ENCODE data around the gene DNAJB8.

Gene DNAJB8

DNA sequence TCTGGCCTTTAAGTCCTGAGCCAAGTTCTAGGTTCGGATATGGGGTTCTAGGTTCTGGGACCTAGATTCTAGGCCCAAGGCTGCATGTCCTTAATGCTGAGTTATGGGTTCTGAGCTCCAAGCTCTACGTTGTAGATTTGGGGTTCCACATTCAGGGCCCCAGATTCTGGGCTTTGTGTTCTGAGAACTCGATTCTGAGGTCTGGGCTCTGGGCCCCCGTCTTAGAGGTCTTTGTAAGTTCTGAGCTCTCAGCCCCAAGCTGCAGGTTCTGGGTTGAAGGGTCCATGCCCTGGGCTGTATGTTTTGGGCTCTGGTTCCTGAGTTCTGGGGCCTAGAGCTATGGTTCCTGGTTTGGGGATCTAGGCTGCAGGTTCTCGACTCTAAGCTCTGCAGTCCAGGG lies 10.0 kb upstream of the DNAJB8 start:
- ChIA-PET POLR2A (interaction anchor here (1.0 kb wide), 1 partner anchor 11 kb away, joined by 3 read pairs; no protein-coding TSS in a partner anchor), CTCF (no interaction called here)
- no peak for DNase-seq (ENCODE audit: extremely low spot score)
- TF ChIP-seq FOXM1 (IDR thresholded peaks at IDR 0.05; ENCODE audit: borderline replicate concordance) (no peak), CTBP1 (IDR thresholded peaks at IDR 0.05; ENCODE audit: borderline replicate concordance) (no peak), L3MBTL2 (conservative IDR thresholded peaks at IDR 0.05) (no peak), FOXA1 (IDR thresholded peaks at IDR 0.05) (no peak), BHLHE40 (IDR thresholded peaks at IDR 0.05; ENCODE audit: borderline replicate concordance) (no peak), ARNT (IDR thresholded peaks at IDR 0.05) (no peak), SUZ12 (IDR thresholded peaks at IDR 0.05) (no peak), SP1 (IDR thresholded peaks at IDR 0.05) (no peak), TARDBP (IDR thresholded peaks at IDR 0.05) (no peak), ELF4 (IDR thresholded peaks at IDR 0.05) (no peak), NFRKB (IDR thresholded peaks at IDR 0.05) (no peak)

- TF ChIP-seq ELF4 (IDR thresholded peaks at IDR 0.05) (no peak), L3MBTL2 (conservative IDR thresholded peaks at IDR 0.05) (no peak), FOXK2 (IDR thresholded peaks at IDR 0.05) (no peak), ARNT (IDR thresholded peaks at IDR 0.05) (no peak), FOXM1 (IDR thresholded peaks at IDR 0.05; ENCODE audit: borderline replicate concordance) (no peak)
- POLR2A ChIA-PET: interaction anchor here (1.0 to 1.5 kb wide), 3 partner anchors 12 to 14 kb away, joined by 4 read pairs; no protein-coding TSS in a partner anchor
- CTCF ChIA-PET: interaction anchor here (0.7 kb wide), 1 partner anchor 38 kb away, joined by 3 read pairs; no protein-coding TSS in a partner anchor
- no peak for DNase-seq (ENCODE audit: extremely low spot score)
Observed at GRCh38 chr3:128475355-128475754, 8.7 kb upstream of the DNAJB8 start.

DNA sequence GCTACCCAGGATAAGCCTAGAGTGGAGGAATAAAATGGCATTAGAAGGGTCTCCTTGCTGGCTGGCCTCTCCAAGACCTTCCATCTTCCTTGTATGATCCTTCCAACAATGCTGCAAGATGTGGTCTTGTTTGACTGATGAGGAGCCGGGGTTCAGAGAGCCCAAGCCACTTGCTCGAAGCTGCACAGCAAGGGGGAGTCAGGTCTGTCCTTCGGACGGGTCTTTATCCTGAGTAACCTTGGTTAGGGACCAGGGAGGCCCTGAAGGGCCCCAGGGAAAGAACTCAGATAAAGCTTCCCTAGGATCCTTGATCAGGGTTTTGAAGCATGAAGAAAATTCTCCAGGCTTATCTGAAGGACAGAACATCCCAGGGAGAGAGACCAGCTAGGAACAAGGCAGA lies 7.0 kb upstream of the DNAJB8 start:
- POLR2A ChIA-PET: no interaction called here
- no peak for DNase-seq (ENCODE audit: extremely low spot score)
- TF ChIP-seq FOXM1 (IDR thresholded peaks at IDR 0.05; ENCODE audit: borderline replicate concordance): no peak
- TF ChIP-seq CTBP1 (IDR thresholded peaks at IDR 0.05; ENCODE audit: borderline replicate concordance): no peak
- CTCF ChIA-PET: interaction anchor here (0.5 kb wide), 1 partner anchor 1261 kb away, joined by 4 read pairs; no protein-coding TSS in a partner anchor

GRCh38 chr3:128473180-128473519 lies 6.5 kb upstream of the DNAJB8 start:
- no peak for TF ChIP-seq FOXK2 (IDR thresholded peaks at IDR 0.05)
- TF ChIP-seq HDGF (IDR thresholded peaks at IDR 0.05; ENCODE audit: borderline replicate concordance): no peak
- TF ChIP-seq SUZ12 (IDR thresholded peaks at IDR 0.05): no peak
- no peak for TF ChIP-seq FOXA1 (IDR thresholded peaks at IDR 0.05)
- TF ChIP-seq BHLHE40 (IDR thresholded peaks at IDR 0.05; ENCODE audit: borderline replicate concordance): no peak
- no peak for TF ChIP-seq ZNF384 (IDR thresholded peaks at IDR 0.05)
- TF ChIP-seq SP1 (IDR thresholded peaks at IDR 0.05): no peak
- TF ChIP-seq LEF1 (IDR thresholded peaks at IDR 0.05; ENCODE audit: borderline replicate concordance): no peak
- no peak for TF ChIP-seq ELF4 (IDR thresholded peaks at IDR 0.05)
- no peak for TF ChIP-seq TARDBP (IDR thresholded peaks at IDR 0.05)
- TF ChIP-seq CTBP1 (IDR thresholded peaks at IDR 0.05; ENCODE audit: borderline replicate concordance): no peak
- TF ChIP-seq FOXM1 (IDR thresholded peaks at IDR 0.05; ENCODE audit: borderline replicate concordance): no peak
- TF ChIP-seq ARNT (IDR thresholded peaks at IDR 0.05): no peak
- TF ChIP-seq, protein P1, sequence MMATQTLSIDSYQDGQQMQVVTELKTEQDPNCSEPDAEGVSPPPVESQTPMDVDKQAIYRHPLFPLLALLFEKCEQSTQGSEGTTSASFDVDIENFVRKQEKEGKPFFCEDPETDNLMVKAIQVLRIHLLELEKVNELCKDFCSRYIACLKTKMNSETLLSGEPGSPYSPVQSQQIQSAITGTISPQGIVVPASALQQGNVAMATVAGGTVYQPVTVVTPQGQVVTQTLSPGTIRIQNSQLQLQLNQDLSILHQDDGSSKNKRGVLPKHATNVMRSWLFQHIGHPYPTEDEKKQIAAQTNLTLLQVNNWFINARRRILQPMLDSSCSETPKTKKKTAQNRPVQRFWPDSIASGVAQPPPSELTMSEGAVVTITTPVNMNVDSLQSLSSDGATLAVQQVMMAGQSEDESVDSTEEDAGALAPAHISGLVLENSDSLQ (IDR thresholded peaks at IDR 0.05): no peak
- TF ChIP-seq L3MBTL2 (conservative IDR thresholded peaks at IDR 0.05): no peak
- DNase-seq (ENCODE audit: extremely low spot score): no peak
- CTCF ChIA-PET: no interaction called here
- POLR2A ChIA-PET: no interaction called here

GRCh38 chr3:128472449-128473179 lies 5.9 kb upstream of the DNAJB8 start:
- TF ChIP-seq NFRKB (IDR thresholded peaks at IDR 0.05): no peak
- no peak for TF ChIP-seq ZNF384 (IDR thresholded peaks at IDR 0.05)
- TF ChIP-seq SUZ12 (IDR thresholded peaks at IDR 0.05): no peak
- no peak for TF ChIP-seq FOXA1 (IDR thresholded peaks at IDR 0.05)
- TF ChIP-seq, protein P1 (IDR thresholded peaks at IDR 0.05): no peak
- no peak for TF ChIP-seq CTBP1 (IDR thresholded peaks at IDR 0.05; ENCODE audit: borderline replicate concordance)
- TF ChIP-seq HDGF (IDR thresholded peaks at IDR 0.05; ENCODE audit: borderline replicate concordance): no peak
- no peak for TF ChIP-seq L3MBTL2 (conservative IDR thresholded peaks at IDR 0.05)
- TF ChIP-seq ELF4 (IDR thresholded peaks at IDR 0.05): no peak
- TF ChIP-seq FOXK2 (IDR thresholded peaks at IDR 0.05): no peak
- ChIA-PET POLR2A (no interaction called here), CTCF (interaction anchor here (0.5 kb wide), 1 partner anchor 150 kb away, joined by 4 read pairs; no protein-coding TSS in a partner anchor)
- no peak for DNase-seq (ENCODE audit: extremely low spot score)

GRCh38 chr3:128471720-128472119 lies 5.0 kb upstream of the DNAJB8 start:
- CTCF ChIA-PET: no interaction called here
- POLR2A ChIA-PET: no interaction called here
- DNase-seq (ENCODE audit: extremely low spot score): no peak
- TF ChIP-seq SP1 (IDR thresholded peaks at IDR 0.05): no peak
- TF ChIP-seq ZNF384 (IDR thresholded peaks at IDR 0.05): no peak
- TF ChIP-seq NFRKB (IDR thresholded peaks at IDR 0.05): no peak
- no peak for TF ChIP-seq L3MBTL2 (conservative IDR thresholded peaks at IDR 0.05)
- TF ChIP-seq CTBP1 (IDR thresholded peaks at IDR 0.05; ENCODE audit: borderline replicate concordance): no peak
- no peak for TF ChIP-seq SUZ12 (IDR thresholded peaks at IDR 0.05)
- TF ChIP-seq TARDBP (IDR thresholded peaks at IDR 0.05): no peak
- TF ChIP-seq ELF4 (IDR thresholded peaks at IDR 0.05): no peak
- TF ChIP-seq FOXM1 (IDR thresholded peaks at IDR 0.05; ENCODE audit: borderline replicate concordance): no peak
- no peak for TF ChIP-seq LEF1 (IDR thresholded peaks at IDR 0.05; ENCODE audit: borderline replicate concordance)
- TF ChIP-seq FOXA1 (IDR thresholded peaks at IDR 0.05): no peak
- TF ChIP-seq, protein P1 (IDR thresholded peaks at IDR 0.05): no peak
- no peak for TF ChIP-seq BHLHE40 (IDR thresholded peaks at IDR 0.05; ENCODE audit: borderline replicate concordance)
- TF ChIP-seq HDGF (IDR thresholded peaks at IDR 0.05; ENCODE audit: borderline replicate concordance): no peak
- no peak for TF ChIP-seq ARNT (IDR thresholded peaks at IDR 0.05)
- TF ChIP-seq FOXK2 (IDR thresholded peaks at IDR 0.05): no peak
